GM18498 (cell line): ENCODE data around the gene WDR5.

Experiments used
- ATAC-seq: cut with Tn5 transposase; IDR thresholded peaks from one replicate; pipeline ENCODE4 v1.9.1; 2021; ENCODE audit warnings: mild to moderate bottlenecking, moderate library complexity; ENCODE audit not compliant: unreplicated experiment

The WDR5 gene

GRCh38 chr9:134157378-134157885 is 21.6 kb downstream of the WDR5 start:
- no peak for ATAC-seq

- ATAC-seq, result no peak
Observed at GRCh38 chr9:134158242-134158641, 22.4 kb downstream of the WDR5 start.

- ATAC-seq, result no peak
Observed at GRCh38 chr9:134158753-134159392, 23.0 kb downstream of the WDR5 start.

- no peak for ATAC-seq
Observed at GRCh38 chr9:134159566-134160245, 23.8 kb downstream of the WDR5 start.

GRCh38 chr9:134161647-134162046 is 25.8 kb downstream of the WDR5 start:
- ATAC-seq, result no peak

- no peak for ATAC-seq
Observed at GRCh38 chr9:134162212-134162775, 26.4 kb downstream of the WDR5 start.

GRCh38 chr9:134162926-134163370 is 27.1 kb downstream of the WDR5 start:
- no peak for ATAC-seq

GRCh38 chr9:134163371-134164196 is 27.7 kb downstream of the WDR5 start:
- ATAC-seq, result no peak

- no peak for ATAC-seq
Observed at GRCh38 chr9:134164879-134165278, 29.0 kb downstream of the WDR5 start.

- no peak for ATAC-seq
Observed at GRCh38 chr9:134165357-134166315, 29.8 kb downstream of the WDR5 start.

- no peak for ATAC-seq
Observed at GRCh38 chr9:134166374-134166773, 30.5 kb downstream of the WDR5 start.

- no peak for ATAC-seq
Observed at GRCh38 chr9:134167530-134167931, 31.6 kb downstream of the WDR5 start.

GRCh38 chr9:134168757-134169550 is 33.1 kb downstream of the WDR5 start:
- ATAC-seq, result no peak

- no peak for ATAC-seq
Observed at GRCh38 chr9:134169724-134170401, 34.0 kb downstream of the WDR5 start.

- ATAC-seq, result no peak
Observed at GRCh38 chr9:134170532-134171315, 34.8 kb downstream of the WDR5 start.

- no peak for ATAC-seq
Observed at GRCh38 chr9:134171316-134172197, 35.7 kb downstream of the WDR5 start.
